ENCODE data around the gene SOX11.

SOX11 gene

DNA sequence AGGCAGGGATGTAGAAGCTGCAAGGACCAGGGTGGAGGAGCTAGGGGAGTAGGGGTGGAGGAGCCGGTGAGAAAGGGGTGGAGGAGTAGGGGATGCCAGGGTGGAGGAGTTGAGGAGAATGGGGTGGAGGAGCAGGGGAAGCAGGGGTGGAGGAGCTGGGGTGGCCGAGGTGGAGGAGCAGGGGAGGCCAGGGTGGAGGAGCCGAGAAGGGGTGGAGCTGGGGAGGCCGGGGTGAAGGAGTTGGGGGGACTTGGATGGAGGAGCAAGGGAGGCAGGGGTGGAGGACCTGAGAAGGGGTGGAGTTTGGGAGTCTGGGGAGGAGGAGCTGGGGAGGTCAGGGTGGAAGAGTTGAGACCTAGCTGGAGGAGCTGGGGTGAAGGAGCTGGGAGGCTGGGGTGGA is 13.3 kb downstream of the SOX11 start:
- TF ChIP-seq, protein P1, sequence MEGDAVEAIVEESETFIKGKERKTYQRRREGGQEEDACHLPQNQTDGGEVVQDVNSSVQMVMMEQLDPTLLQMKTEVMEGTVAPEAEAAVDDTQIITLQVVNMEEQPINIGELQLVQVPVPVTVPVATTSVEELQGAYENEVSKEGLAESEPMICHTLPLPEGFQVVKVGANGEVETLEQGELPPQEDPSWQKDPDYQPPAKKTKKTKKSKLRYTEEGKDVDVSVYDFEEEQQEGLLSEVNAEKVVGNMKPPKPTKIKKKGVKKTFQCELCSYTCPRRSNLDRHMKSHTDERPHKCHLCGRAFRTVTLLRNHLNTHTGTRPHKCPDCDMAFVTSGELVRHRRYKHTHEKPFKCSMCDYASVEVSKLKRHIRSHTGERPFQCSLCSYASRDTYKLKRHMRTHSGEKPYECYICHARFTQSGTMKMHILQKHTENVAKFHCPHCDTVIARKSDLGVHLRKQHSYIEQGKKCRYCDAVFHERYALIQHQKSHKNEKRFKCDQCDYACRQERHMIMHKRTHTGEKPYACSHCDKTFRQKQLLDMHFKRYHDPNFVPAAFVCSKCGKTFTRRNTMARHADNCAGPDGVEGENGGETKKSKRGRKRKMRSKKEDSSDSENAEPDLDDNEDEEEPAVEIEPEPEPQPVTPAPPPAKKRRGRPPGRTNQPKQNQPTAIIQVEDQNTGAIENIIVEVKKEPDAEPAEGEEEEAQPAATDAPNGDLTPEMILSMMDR (IDR thresholded peaks at IDR 0.05; ENCODE audit: low read depth, low read length): no peak

DNA sequence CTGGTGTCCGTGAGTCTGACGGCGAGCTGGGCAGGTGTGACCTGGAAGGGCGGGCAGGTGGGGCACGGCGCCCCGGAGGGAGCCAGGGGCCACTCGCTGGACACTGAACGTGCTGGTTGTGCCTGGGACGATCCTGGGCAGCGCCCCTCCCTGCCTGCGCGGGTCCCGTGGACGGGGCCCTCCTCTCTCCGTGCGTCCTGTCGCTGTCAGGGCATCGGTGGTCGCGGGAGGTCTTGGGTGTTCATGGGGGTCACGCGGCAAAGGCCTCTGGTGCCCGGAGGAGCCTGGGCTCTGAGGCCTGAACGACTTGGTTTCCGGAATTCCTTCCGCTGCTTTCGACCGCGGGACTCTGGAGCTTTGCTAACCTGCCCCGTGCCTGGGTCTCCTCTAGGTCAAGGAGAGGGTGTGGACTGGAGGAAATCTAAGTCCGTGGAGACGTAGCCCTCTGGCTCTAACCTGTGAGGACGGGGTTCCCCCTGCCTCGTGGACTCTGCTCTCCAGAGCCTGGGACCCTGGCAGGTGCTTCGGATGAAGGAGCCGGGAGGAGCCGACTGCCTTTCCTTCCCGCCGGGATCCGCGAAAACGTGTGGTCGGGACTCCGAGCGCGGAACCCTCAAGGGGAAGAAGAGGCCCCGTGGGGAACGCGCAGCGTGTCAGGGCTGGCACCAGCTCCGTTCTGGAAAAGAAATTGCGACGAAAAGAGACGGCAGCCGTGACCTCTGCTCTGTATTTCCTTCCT is 14.7 kb downstream of the SOX11 start:
- TF ChIP-seq, protein P1 (IDR thresholded peaks at IDR 0.05; ENCODE audit: low read depth, low read length): no peak

More for the DNA sequence above, 13.3 kb downstream of the SOX11 start:
- no peak for DNase-seq (ENCODE audit: extremely low read depth, low read depth)

DNA sequence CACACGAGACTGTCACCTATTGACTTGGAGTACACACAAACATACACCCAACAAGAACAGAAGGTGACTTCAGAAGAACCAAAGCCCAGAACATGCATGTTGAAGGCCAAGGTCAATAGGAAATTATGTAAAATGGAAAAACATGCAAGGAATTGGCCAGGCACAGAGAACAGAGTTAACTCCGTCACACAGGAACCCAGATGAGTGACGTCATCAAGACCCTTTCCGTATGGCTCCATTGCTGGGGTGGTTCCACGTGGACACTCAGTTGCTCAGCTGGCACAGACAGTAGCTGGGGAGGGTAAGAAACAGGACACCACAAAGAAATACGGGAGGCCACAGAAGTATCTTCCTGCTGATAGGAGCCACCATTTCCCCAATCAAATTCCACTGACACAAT is 18.4 kb downstream of the SOX11 start:
- TF ChIP-seq, protein P1 (IDR thresholded peaks at IDR 0.05; ENCODE audit: low read depth, low read length): no peak
- DNase-seq (ENCODE audit: extremely low read depth, low read depth): no peak

More for the DNA sequence above, 14.7 kb downstream of the SOX11 start:
- DNase-seq (ENCODE audit: extremely low read depth, low read depth): no peak

DNA sequence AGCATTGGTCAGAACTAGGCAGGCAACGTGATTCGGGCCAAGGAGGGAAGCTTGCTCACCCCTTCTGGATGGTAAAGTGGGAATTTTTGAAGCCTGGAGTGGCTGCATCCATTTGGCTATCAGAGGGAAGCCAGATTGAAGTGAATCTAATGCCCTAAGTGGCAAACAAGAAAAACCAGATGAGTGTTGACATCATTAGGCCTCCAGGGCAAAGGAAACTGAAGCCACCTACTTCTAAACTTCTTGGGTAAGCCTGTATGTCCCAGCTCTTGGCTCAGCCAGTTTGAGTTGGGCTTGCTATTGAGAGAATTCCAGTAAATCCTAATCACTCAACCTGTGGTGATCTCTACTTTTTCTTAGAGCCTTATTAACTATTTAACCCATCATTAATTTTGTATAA is 20.9 kb downstream of the SOX11 start:
- DNase-seq (ENCODE audit: extremely low read depth, low read depth): no peak
- TF ChIP-seq, protein P1 (IDR thresholded peaks at IDR 0.05; ENCODE audit: low read depth, low read length): no peak

DNA sequence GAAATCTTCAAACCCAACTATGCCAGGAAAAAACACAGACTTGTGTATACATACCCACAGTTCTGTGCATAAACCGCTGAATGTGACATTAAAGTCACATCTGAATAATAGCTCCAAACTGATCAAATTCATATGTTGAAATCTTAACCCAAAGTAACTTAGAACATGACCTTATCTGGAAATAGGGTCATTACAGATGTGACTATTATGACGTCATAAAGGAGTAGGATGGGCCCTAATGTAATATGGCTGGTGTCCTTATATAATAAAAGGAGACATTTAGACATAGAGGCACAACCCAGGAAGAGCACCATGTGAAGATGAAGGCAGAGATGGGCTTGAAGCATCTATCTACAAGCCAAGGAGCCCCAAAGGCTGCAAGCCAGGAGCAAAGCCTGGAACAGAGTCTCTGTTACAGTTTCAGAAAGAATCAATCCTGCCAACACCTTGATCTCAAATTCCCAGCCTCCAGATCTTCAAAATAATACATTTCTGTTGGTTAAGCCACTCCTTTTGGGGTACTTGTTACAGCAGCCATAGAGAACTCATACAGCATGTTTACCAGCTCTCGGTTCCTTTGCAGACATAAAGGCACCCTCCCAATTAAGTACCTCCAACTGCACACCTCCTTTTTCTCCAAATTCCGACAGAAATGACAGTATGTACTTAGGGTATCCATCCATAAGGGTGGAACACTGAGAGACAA is 27.6 kb downstream of the SOX11 start:
- TF ChIP-seq, protein P1 (IDR thresholded peaks at IDR 0.05; ENCODE audit: low read depth, low read length): no peak
- DNase-seq (ENCODE audit: extremely low read depth, low read depth): no peak

DNA sequence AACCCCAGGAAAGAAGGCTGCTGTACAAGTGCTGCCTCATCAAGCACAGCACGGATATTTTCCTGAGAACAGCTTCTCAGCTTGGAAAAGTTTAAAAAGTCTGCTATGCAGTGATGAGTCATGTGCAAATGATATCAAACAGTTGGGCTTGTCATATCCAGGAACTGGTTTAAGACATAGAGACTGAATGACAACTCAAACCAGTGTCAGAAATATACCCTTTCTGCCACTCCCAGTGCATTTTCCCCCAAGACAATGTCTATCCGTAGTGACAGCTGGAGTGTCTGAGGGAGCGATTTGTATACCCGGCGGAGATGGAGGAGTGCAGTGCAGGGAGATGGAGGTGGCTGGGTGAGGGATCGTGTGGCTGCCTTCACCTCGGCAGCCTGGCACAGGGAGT is 28.2 kb downstream of the SOX11 start:
- TF ChIP-seq, protein P1 (IDR thresholded peaks at IDR 0.05; ENCODE audit: low read depth, low read length): no peak

DNA sequence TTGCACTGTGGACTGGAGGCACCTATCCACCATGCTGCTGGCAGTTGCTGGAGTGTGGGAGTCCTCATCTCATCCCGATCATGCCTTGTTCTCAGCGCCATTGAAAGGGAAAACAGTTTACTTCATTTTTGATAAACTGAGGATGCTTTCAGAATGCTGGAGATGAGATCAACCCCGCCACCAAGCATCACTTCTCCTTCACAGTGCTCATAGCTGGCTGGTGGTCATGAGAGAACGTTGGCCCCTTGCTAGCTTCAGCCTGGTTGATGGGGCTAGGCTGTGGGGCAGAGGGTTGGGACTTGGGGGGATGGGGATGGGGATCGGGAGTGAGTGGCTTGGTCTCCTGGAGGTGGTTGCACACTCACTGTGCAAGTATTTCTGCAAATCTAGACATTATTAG is 30.1 kb downstream of the SOX11 start:
- TF ChIP-seq, protein P1 (IDR thresholded peaks at IDR 0.05; ENCODE audit: low read depth, low read length): no peak

More for the DNA sequence above, 28.2 kb downstream of the SOX11 start:
- no peak for DNase-seq (ENCODE audit: extremely low read depth, low read depth)

More for the DNA sequence above, 30.1 kb downstream of the SOX11 start:
- DNase-seq (ENCODE audit: extremely low read depth, low read depth): no peak
